Spleen (tissue), 11 donors: ENCODE results near the gene TACC2. TPM values are rescaled to one million over a fixed set of nuclear protein-coding genes. Genes with fewer than 3 reads are reported as not detected.
A peak's percentile ranks its signal among the peaks of the same experiment; 100 is the strongest.

ENCODE experiments used
- DNase-seq: peaks from one replicate; pipeline ENCODE4 v3.0.0-alpha.2; 2020
- H3K27ac ChIP-seq, 8 donors: fragments of 200-600 bp; sonication (generic) in 7 of 8; 1 replicate in 4 of 8; 2 replicates in 4 of 8; pipeline versions ENCODE4 v1.5.0 to v1.8.0; 2016 to 2021; ENCODE audit warnings: inconsistent platforms in 4 of 8, mild to moderate bottlenecking in 4 of 8, moderate library complexity in 1 of 8
- H3K27me3 ChIP-seq, 7 donors: fragments of 200-600 bp; sonication (generic) in 6 of 7; replicated peaks in 1 of 7; 1 replicate in 4 of 7; 2 replicates in 3 of 7; pipeline versions ENCODE4 v1.5.0 to v1.8.0; 2016 to 2021; ENCODE audit warnings: inconsistent platforms in 3 of 7, mild to moderate bottlenecking in 1 of 7
- H3K36me3 ChIP-seq, 6 donors: fragments of 200-600 bp; sonication (generic) in 5 of 6; 1 replicate in 4 of 6; 2 replicates in 2 of 6; pipeline versions ENCODE4 v1.5.0 to v1.8.0; 2016 to 2021; ENCODE audit warnings: inconsistent platforms in 2 of 6
- H3K4me1 ChIP-seq, 6 donors: fragments of 200-600 bp; sonication (generic) in 5 of 6; 1 replicate in 3 of 6; 2 replicates in 3 of 6; pipeline versions ENCODE4 v1.5.0 to v1.8.0; 2016 to 2021; ENCODE audit warnings: inconsistent platforms in 3 of 6
- H3K4me3 ChIP-seq, 8 donors: fragments of 200-600 bp; sonication (generic) in 7 of 8; 1 replicate in 4 of 8; 2 replicates in 4 of 8; pipeline versions ENCODE4 v1.5.0 to v1.8.0; 2016 to 2021; ENCODE audit warnings: inconsistent platforms in 4 of 8, mild to moderate bottlenecking in 4 of 8, moderate library complexity in 2 of 8
- H3K9me3 ChIP-seq, 8 donors: fragments of 200-600 bp; sonication (generic) in 7 of 8; 1 replicate in 4 of 8; 2 replicates in 4 of 8; pipeline versions ENCODE4 v1.5.0 to v1.8.0; 2016 to 2021; ENCODE audit warnings: inconsistent platforms in 4 of 8
- POLR2A ChIP-seq, 3 donors: fragments of 450-650 bp; IDR thresholded peaks; one replicate each; pipeline ENCODE4 v1.5.1; 2017; ENCODE audit warnings: antibody characterized with exemption in 3 of 3, mild to moderate bottlenecking in 1 of 3
- POLR2AphosphoS5 ChIP-seq, 3 donors: sonication (generic); formaldehyde crosslinking; IDR thresholded peaks; one replicate each; pipeline ENCODE4 v1.5.1; 2017; ENCODE audit warnings: antibody characterized with exemption in 3 of 3
- WGBS, 5 donors: extraction: QIAGEN DNeasy Blood & Tissue Kit in 3 of 5; methylation state at CpG; one replicate each; pipeline versions ENCODE4 v1.1.5 to v1.1.7; 2013 to 2018; 5-methylcytosine and 5-hydroxymethylcytosine counted together
- intact Hi-C: fragments of 100-400 bp; cut with DNase I; formaldehyde crosslinking; loops from one replicate; pipeline ENCODE4 v1.15.0; 2023; ENCODE audit warnings: low total_unique reads
- polyA plus RNA-seq, 3 donors: library from polyadenylated mRNA; stranded (reverse); fragments of 200-250 nt; gene quantifications; one replicate each; pipeline ENCODE4 v1.2.1, GENCODE V29; 2013
- total RNA-seq, 7 donors: library from RNA; depleted of rRNA in 3 of 7; stranded (reverse); fragments of >200 nt in 3 of 7; fragmentation: NEBNext Ultra II Directional in 4 of 7; extraction: Animal tissue kit (Norgen Biotek cat#: 25700) in 4 of 7; gene quantifications; one replicate each; pipeline versions ENCODE4 v1.1.0 to v1.2.1, GENCODE V29; 2016 to 2021
- TF ChIP-seq, protein P1 (sequence below), 11 experiments: fragments of 200-600 bp in 7 of 11; fragments of 450-650 bp in 4 of 11; sonication (generic) in 4 of 11; IDR thresholded peaks in 8 of 11; conservative IDR thresholded peaks in 3 of 11; 1 replicate in 7 of 11; 2 replicates in 4 of 11; pipeline versions ENCODE4 v1.4.0 to v1.8.0; 2016 to 2021; ENCODE audit warnings: antibody characterized with exemption in 11 of 11, inconsistent platforms in 4 of 11, mild to moderate bottlenecking in 1 of 11
- donor health status: healthy with polysubstance abuse.
- donor health status: DM: no; HTN: no; CAD: no; lungs with moderate emphysema.
- donor health status: DM: no; HTN: no; CAD: no.
- donor health status: Bipolar disorder and iron deficiency.
- donor health status: healthy.
- donor health status: DM: no; HTN: no; CAD: no.
- donor health status: DM: yes; HTN: yes; CAD: no.

The TACC2 gene
- total and polyA plus RNA-seq, 10 donors = 2.4 to 13.9 (median 4.5) TPM

- H3K4me3 ChIP-seq = no peak overlapping the region
- no peaks in the 10 kb centered on the region for H3K27me3 ChIP-seq
- H3K9me3 ChIP-seq = peaks cover 0 to 4% (median 0%) of the 10 kb centered on the region in 8 donors
- intact Hi-C loops = no loop called here
- H3K36me3 ChIP-seq = no peaks in the 10 kb centered on the region
- no peak overlapping the region for H3K27ac ChIP-seq
- peaks cover 0 to 23% (median 7%) of the 10 kb centered on the region in 6 donors for H3K4me1 ChIP-seq
- peak; percentile 14 for DNase-seq
- WGBS, 5 donors = 81 to 93% (median 91%) methylated on average over 9 of the region's 9 CpGs
- TF ChIP-seq POLR2A (IDR thresholded peaks at IDR 0.05) (no peak), POLR2AphosphoS5 (IDR thresholded peaks at IDR 0.05) (no peak)
- TF ChIP-seq, protein P1, sequence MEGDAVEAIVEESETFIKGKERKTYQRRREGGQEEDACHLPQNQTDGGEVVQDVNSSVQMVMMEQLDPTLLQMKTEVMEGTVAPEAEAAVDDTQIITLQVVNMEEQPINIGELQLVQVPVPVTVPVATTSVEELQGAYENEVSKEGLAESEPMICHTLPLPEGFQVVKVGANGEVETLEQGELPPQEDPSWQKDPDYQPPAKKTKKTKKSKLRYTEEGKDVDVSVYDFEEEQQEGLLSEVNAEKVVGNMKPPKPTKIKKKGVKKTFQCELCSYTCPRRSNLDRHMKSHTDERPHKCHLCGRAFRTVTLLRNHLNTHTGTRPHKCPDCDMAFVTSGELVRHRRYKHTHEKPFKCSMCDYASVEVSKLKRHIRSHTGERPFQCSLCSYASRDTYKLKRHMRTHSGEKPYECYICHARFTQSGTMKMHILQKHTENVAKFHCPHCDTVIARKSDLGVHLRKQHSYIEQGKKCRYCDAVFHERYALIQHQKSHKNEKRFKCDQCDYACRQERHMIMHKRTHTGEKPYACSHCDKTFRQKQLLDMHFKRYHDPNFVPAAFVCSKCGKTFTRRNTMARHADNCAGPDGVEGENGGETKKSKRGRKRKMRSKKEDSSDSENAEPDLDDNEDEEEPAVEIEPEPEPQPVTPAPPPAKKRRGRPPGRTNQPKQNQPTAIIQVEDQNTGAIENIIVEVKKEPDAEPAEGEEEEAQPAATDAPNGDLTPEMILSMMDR (IDR thresholded peaks at IDR 0.05 in 8 of 11, conservative IDR thresholded peaks at IDR 0.05 in 3 of 11) = no peak
Measured at GRCh38 chr10:122050811-122051210, 61.8 kb downstream of the TACC2 start.

DNA sequence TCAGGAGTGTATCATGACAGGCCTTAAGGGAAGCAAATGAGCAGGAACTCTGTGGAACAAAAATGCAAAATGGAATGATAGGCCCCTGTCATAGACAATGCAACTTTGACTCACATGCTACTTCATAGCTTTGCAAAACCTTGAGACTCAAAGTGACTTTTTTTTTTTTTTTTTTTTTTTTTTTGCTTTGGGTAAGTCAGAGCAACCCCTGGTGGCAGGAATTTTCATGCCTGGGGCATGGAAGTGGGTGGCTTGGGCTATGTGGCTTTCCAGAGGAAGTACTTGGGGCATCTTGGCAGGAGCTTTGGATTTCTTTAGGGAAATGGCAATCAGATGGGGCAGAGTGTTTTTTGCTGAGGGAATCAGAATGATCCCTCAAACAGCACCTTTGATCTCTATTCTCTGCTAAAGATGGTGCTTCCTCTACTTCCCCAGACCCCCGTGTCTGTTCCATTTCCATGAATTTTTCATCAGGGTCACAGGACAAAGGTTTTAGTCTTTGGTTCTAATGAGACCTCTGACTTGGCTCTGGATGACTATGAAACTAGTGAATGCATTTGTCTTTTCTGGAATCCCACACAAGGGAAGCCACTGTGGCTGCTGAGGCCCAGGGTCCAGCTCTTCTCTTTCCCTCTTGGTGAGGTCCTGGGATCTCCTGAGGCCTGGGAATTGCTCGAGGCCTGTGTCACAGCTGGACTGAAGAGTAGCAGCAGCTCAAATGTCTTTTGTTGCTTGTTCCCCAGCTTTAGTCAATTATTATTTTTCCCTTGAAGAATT is 62.8 kb downstream of the TACC2 start:
- DNase-seq = peak; percentile 14
- Histone ChIP-seq H3K27me3 (no peaks in the 10 kb centered on the region), H3K9me3 (peaks cover 0 to 4% (median 0%) of the 10 kb centered on the region in 8 donors), H3K4me3 (no peak overlapping the region), H3K4me1 (peaks cover 0 to 23% (median 7%) of the 10 kb centered on the region in 6 donors), H3K27ac (peak overlapping the region in 1 of 8 donors; percentile 11), H3K36me3 (no peaks in the 10 kb centered on the region)
- 42 to 68% (median 56%) methylated on average over 2 of the region's 2 CpGs for WGBS, 5 donors
- TF ChIP-seq, protein P1 (IDR thresholded peaks at IDR 0.05 in 8 of 11, conservative IDR thresholded peaks at IDR 0.05 in 3 of 11) = peak in 9 of 11 experiments; percentile 24 to 65 (median 46)
- TF ChIP-seq POLR2A (IDR thresholded peaks at IDR 0.05) = no peak
- no peak for TF ChIP-seq POLR2AphosphoS5 (IDR thresholded peaks at IDR 0.05)
- intact Hi-C loops = no loop called here

DNA sequence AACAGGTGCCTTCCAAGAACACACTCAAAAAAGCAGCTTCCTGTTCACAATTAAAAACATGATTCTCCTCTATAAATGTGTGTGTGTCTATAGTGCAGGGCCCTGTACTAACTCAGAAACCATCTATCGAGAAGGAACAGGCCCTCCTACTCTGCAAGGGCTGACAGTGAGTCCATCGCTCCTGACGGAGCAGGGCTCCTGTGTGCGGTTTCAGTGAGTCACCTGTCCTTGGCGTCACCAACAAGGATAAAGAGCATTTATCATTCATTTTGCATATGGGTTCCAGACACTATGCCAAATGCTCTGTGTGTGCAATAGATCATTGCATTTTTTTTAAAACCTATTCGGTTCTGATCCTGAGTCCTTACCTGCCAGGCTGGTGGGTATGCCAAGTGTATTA is 63.7 kb downstream of the TACC2 start:
- intact Hi-C loops = no loop called here
- peaks cover 0 to 4% (median 0%) of the 10 kb centered on the region in 8 donors for H3K9me3 ChIP-seq
- H3K36me3 ChIP-seq = no peaks in the 10 kb centered on the region
- no peak overlapping the region for H3K27ac ChIP-seq
- no peak for TF ChIP-seq POLR2AphosphoS5 (IDR thresholded peaks at IDR 0.05)
- TF ChIP-seq, protein P1 (IDR thresholded peaks at IDR 0.05 in 8 of 11, conservative IDR thresholded peaks at IDR 0.05 in 3 of 11) = no peak
- TF ChIP-seq POLR2A (IDR thresholded peaks at IDR 0.05) = no peak
- peaks cover 0 to 23% (median 7%) of the 10 kb centered on the region in 6 donors for H3K4me1 ChIP-seq
- WGBS, 5 donors = 89 to 96% (median 94%) methylated on average over 6 of the region's 6 CpGs
- H3K4me3 ChIP-seq = no peak overlapping the region
- no peaks in the 10 kb centered on the region for H3K27me3 ChIP-seq
- DNase-seq = peak; percentile 32

DNA sequence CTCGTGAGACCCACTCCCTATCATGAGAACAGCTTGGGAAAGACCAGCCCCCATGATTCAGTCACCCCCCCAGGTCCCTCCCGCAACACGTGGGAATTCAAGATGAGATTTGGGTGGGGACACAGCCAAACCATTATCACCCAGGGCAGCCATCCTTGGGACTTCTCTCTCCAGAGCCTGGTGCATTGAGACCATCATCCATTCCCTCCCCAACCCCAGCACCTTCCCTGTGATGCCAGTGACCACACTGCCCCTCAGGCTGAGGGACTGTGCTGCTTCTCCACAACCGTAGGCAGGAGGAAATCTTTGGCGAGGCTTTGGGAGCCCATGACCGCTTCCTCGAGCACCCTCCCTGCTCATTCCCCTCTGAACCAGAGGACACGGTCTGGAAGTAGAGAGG is 64.4 kb downstream of the TACC2 start:
- Histone ChIP-seq H3K4me1 (peaks cover 0 to 23% (median 7%) of the 10 kb centered on the region in 6 donors), H3K36me3 (no peaks in the 10 kb centered on the region), H3K27me3 (no peaks in the 10 kb centered on the region), H3K4me3 (no peak overlapping the region), H3K9me3 (peaks cover 0 to 4% (median 0%) of the 10 kb centered on the region in 8 donors), H3K27ac (peak overlapping the region in 1 of 8 donors; percentile 59)
- intact Hi-C loops = no loop called here
- TF ChIP-seq POLR2A (IDR thresholded peaks at IDR 0.05) (no peak), POLR2AphosphoS5 (IDR thresholded peaks at IDR 0.05) (no peak)
- TF ChIP-seq, protein P1 (IDR thresholded peaks at IDR 0.05 in 8 of 11, conservative IDR thresholded peaks at IDR 0.05 in 3 of 11) = no peak
- DNase-seq = peak; percentile 37
- 83 to 88% (median 86%) methylated on average over 8 of the region's 8 CpGs for WGBS, 5 donors
